Keratinocyte (primary cell): Measurements from ENCODE around the gene NOSIP. TPM values are rescaled to one million over a fixed set of nuclear protein-coding genes. Genes with fewer than 3 reads are reported as not detected.

Experiments
- DNase-seq: peaks from one replicate; pipeline ENCODE4 v3.0.0-alpha.2; 2011; ENCODE audit warnings: low read depth, missing footprints, low spot score
- FAIRE-seq: peaks from 2 replicates; lab custom pipeline; 2011; peaks lifted over from hg19 to GRCh38; lab: Jason Lieb, UNC
- H2AFZ ChIP-seq: 2 replicates; pipeline ENCODE4 v1.6.0; 2012; ENCODE audit warnings: low read length, control low read depth, inconsistent platforms; ENCODE audit not compliant: control insufficient read depth
- H3K27ac ChIP-seq: 2 replicates; pipeline ENCODE4 v1.5.1; 2011; ENCODE audit warnings: low read length; ENCODE audit not compliant: control insufficient read depth, insufficient read depth
- H3K27me3 ChIP-seq: 3 replicates; pipeline ENCODE4 v1.6.0; 2011; ENCODE audit warnings: low read length; ENCODE audit not compliant: control insufficient read depth, insufficient read depth; ENCODE audit errors: extremely low read depth
- H3K36me3 ChIP-seq, 2 experiments: 2 replicates in 1 of 2; 3 replicates in 1 of 2; pipeline ENCODE4 v1.5.1; 2011; ENCODE audit warnings: low read length in 2 of 2, mild to moderate bottlenecking in 1 of 2; ENCODE audit not compliant: control insufficient read depth in 2 of 2, insufficient read depth in 2 of 2; ENCODE audit errors: extremely low read depth in 1 of 2
- H3K4me1 ChIP-seq: 3 replicates; pipeline ENCODE4 v1.5.1; 2011; ENCODE audit warnings: low read length; ENCODE audit not compliant: control insufficient read depth, insufficient read depth; ENCODE audit errors: extremely low read depth
- H3K4me2 ChIP-seq: 3 replicates; pipeline ENCODE4 v1.6.0; 2011; ENCODE audit warnings: low read depth, low read length; ENCODE audit not compliant: control insufficient read depth, insufficient read depth; ENCODE audit errors: extremely low read depth
- H3K4me3 ChIP-seq, 3 experiments: fragments of 200-600 bp in 1 of 3; sonication (generic) in 1 of 3; 2 replicates in 2 of 3; 3 replicates in 1 of 3; pipeline ENCODE4 v1.5.1; 2011 to 2016; ENCODE audit warnings: low read length in 3 of 3, mild to moderate bottlenecking in 3 of 3, control low read depth in 2 of 3, inconsistent platforms in 1 of 3, low read depth in 1 of 3, mixed read lengths in 1 of 3, mixed run types in 1 of 3, moderate library complexity in 1 of 3; ENCODE audit not compliant: control insufficient read depth in 2 of 3, insufficient read depth in 2 of 3; ENCODE audit errors: extremely low read depth in 1 of 3
- H3K79me2 ChIP-seq: 2 replicates; pipeline ENCODE4 v1.6.0; 2012; ENCODE audit warnings: low read length; ENCODE audit not compliant: control insufficient read depth, insufficient read depth
- H3K9ac ChIP-seq: 3 replicates; pipeline ENCODE4 v1.6.0; 2011; ENCODE audit warnings: low read length; ENCODE audit not compliant: control insufficient read depth, insufficient read depth; ENCODE audit errors: extremely low read depth
- H3K9me1 ChIP-seq: 3 replicates; pipeline ENCODE4 v1.6.0; 2011; ENCODE audit warnings: low read length; ENCODE audit not compliant: control insufficient read depth, insufficient read depth; ENCODE audit errors: extremely low read depth
- H3K9me3 ChIP-seq: 2 replicates; pipeline ENCODE4 v1.5.1; 2012; ENCODE audit warnings: low read depth, low read length; ENCODE audit not compliant: control insufficient read depth
- H4K20me1 ChIP-seq: 3 replicates; pipeline ENCODE4 v1.6.0; 2011; ENCODE audit warnings: low read length; ENCODE audit not compliant: control insufficient read depth, insufficient read depth; ENCODE audit errors: extremely low read depth
- CTCF ChIP-seq, 3 experiments: IDR thresholded peaks in 1 of 3; conservative IDR thresholded peaks in 1 of 3; optimal IDR thresholded peaks in 1 of 3; 2 replicates in 2 of 3; 3 replicates in 1 of 3; pipeline versions ENCODE3 to v1.5.1; 2011; ENCODE audit warnings: low read length in 3 of 3, mild to moderate bottlenecking in 3 of 3, moderate library complexity in 2 of 3, control low read depth in 1 of 3, inconsistent platforms in 1 of 3; ENCODE audit not compliant: insufficient read depth in 2 of 3; ENCODE audit errors: extremely low read depth in 1 of 3
- EZH2 ChIP-seq: IDR thresholded peaks from one replicate; pipeline ENCODE4 v1.6.1; 2012; ENCODE audit warnings: inconsistent platforms, mild to moderate bottlenecking, low read length, moderate library complexity
- dilution Hi-C: fragments of 300-500 bp; cut with MboI; formaldehyde crosslinking; loops from one replicate; pipeline ENCODE4 v1.7.0; 2020; ENCODE audit warnings: low sequenced_read_pairs; ENCODE audit not compliant: extremely low pct_ligation_motif_present
- polyA plus RNA-seq, 5 experiments: library from polyadenylated mRNA; depleted of rRNA in 3 of 5; stranded (reverse) in 3 of 5; stranded (forward) in 1 of 5; unstranded in 1 of 5; fragments of >200 nt; gene quantifications; 1 replicate in 1 of 5; 2 replicates in 3 of 5; 3 replicates in 1 of 5; pipeline versions ENCODE4 v1.2.1 to v1.2.3, GENCODE V29; 2011 to 2012; ENCODE audit warnings: missing spikeins in 2 of 5, low read depth in 1 of 5, low replicate concordance in 1 of 5

Gene NOSIP
- polyA plus RNA-seq, 1 donor (not counting 4 experiments of a cell fraction or from before 2014, with no cell fraction given) = 36.6 TPM

GRCh38 chr19:49594993-49595818, 14.8 kb upstream of the NOSIP start:
- H3K4me3 ChIP-seq = no peak overlapping the region
- H3K79me2 ChIP-seq = peaks cover 35% of the 10 kb centered on the region
- FAIRE-seq = no peak
- peaks cover 2% of the 10 kb centered on the region for H4K20me1 ChIP-seq
- dilution Hi-C loops = no loop called here
- H3K27me3 ChIP-seq = no peaks in the 10 kb centered on the region
- DNase-seq = no peak
- H3K4me2 ChIP-seq = no peak overlapping the region
- no peak overlapping the region for H3K9ac ChIP-seq
- TF ChIP-seq EZH2 = no peak
- TF ChIP-seq CTCF (optimal IDR thresholded peaks at IDR 0.05 in 1 of 3, IDR thresholded peaks at IDR 0.05 in 1 of 3, conservative IDR thresholded peaks at IDR 0.05 in 1 of 3; ENCODE audit: extremely low read depth in 1 of 3, insufficient read depth in 2 of 3, low read length in 3 of 3) = no peak
- no peak overlapping the region for H2AFZ ChIP-seq
- H3K4me1 ChIP-seq = peaks cover 17% of the 10 kb centered on the region
- peaks cover 19 to 22% of the 10 kb centered on the region in 2 experiments for H3K36me3 ChIP-seq
- H3K27ac ChIP-seq = no peak overlapping the region
- no peaks in the 10 kb centered on the region for H3K9me1 ChIP-seq
- H3K9me3 ChIP-seq = no peaks in the 10 kb centered on the region

- Histone ChIP-seq H3K9ac (no peak overlapping the region), H3K79me2 (peaks cover 32% of the 10 kb centered on the region), H3K4me1 (peaks cover 18% of the 10 kb centered on the region), H3K4me3 (no peak overlapping the region), H4K20me1 (peaks cover 2% of the 10 kb centered on the region), H3K36me3 (peaks cover 12 to 17% of the 10 kb centered on the region in 2 experiments), H3K27me3 (no peaks in the 10 kb centered on the region), H2AFZ (no peak overlapping the region), H3K4me2 (no peak overlapping the region), H3K27ac (no peak overlapping the region), H3K9me1 (no peaks in the 10 kb centered on the region), H3K9me3 (no peaks in the 10 kb centered on the region)
- DNase-seq (no peak), FAIRE-seq (no peak)
- dilution Hi-C loops = no loop called here
- no peak for TF ChIP-seq EZH2
- no peak for TF ChIP-seq CTCF (optimal IDR thresholded peaks at IDR 0.05 in 1 of 3, IDR thresholded peaks at IDR 0.05 in 1 of 3, conservative IDR thresholded peaks at IDR 0.05 in 1 of 3; ENCODE audit: extremely low read depth in 1 of 3, insufficient read depth in 2 of 3, low read length in 3 of 3)
Measured at GRCh38 chr19:49594157-49594992, 14.0 kb upstream of the NOSIP start.
